H1 (cell line): Measurements from ENCODE around the gene SCYL1. TPM values are rescaled to one million over a fixed set of nuclear protein-coding genes. Genes with fewer than 3 reads are reported as not detected.

ENCODE experiments used
- ATF2 ChIP-seq: IDR thresholded peaks from 2 replicates; pipeline ENCODE4 v1.6.1; 2012; ENCODE audit warnings: low read length, inconsistent platforms
- CBX8 ChIP-seq: fragments of 300-800, 300-1000 bp; sonication (generic); IDR thresholded peaks from 2 replicates; pipeline ENCODE4 v1.7.1; 2016; ENCODE audit warnings: low read depth, low read length, borderline replicate concordance
- CEBPB ChIP-seq: IDR thresholded peaks from 2 replicates; pipeline ENCODE4 v1.6.1; 2012; ENCODE audit warnings: low read depth, low read length
- CHD1 ChIP-seq: IDR thresholded peaks from 2 replicates; pipeline ENCODE4 v1.6.1; 2012; ENCODE audit warnings: low read depth, low read length, improper control_type of control experiment
- EGR1 ChIP-seq: IDR thresholded peaks from 2 replicates; pipeline ENCODE4 v1.6.1; 2011; ENCODE audit warnings: low read depth, low read length, borderline replicate concordance
- GABPA ChIP-seq: IDR thresholded peaks from 2 replicates; pipeline ENCODE4 v1.6.1; 2011; ENCODE audit warnings: mild to moderate bottlenecking, low read length, moderate library complexity, borderline replicate concordance; ENCODE audit not compliant: insufficient read depth
- GTF2F1 ChIP-seq: IDR thresholded peaks from 2 replicates; pipeline ENCODE4 v1.6.1; 2012; ENCODE audit warnings: low read depth, low read length, improper control_type of control experiment, borderline replicate concordance
- JUN ChIP-seq: IDR thresholded peaks from 2 replicates; pipeline ENCODE4 v1.6.1; 2011; ENCODE audit warnings: low read depth, mild to moderate bottlenecking, improper control_type of control experiment, low read length
- MAFK ChIP-seq: IDR thresholded peaks from 2 replicates; pipeline ENCODE4 v1.6.1; 2012; ENCODE audit warnings: low read depth, mild to moderate bottlenecking, improper control_type of control experiment, low read length
- NRF1 ChIP-seq: IDR thresholded peaks from 2 replicates; pipeline ENCODE4 v1.6.1; 2011; ENCODE audit warnings: mild to moderate bottlenecking, low read depth, low read length, improper control_type of control experiment
- RAD21 ChIP-seq, 2 experiments: IDR thresholded peaks in 1 of 2; conservative IDR thresholded peaks in 1 of 2; 2 replicates each; pipeline ENCODE4 v1.6.1; 2011; ENCODE audit warnings: low read depth in 2 of 2, low read length in 2 of 2, improper control_type of control experiment in 1 of 2, inconsistent platforms in 1 of 2, mild to moderate bottlenecking in 1 of 2, moderate library complexity in 1 of 2
- RNF2 ChIP-seq: fragments of 200-900, 300-1000 bp; sonication (generic); IDR thresholded peaks from 2 replicates; pipeline ENCODE4 v1.7.1; 2016; ENCODE audit warnings: borderline replicate concordance, low read depth, mild to moderate bottlenecking, antibody characterized with exemption, low read length; ENCODE audit not compliant: poor library complexity, severe bottlenecking; ENCODE audit errors: missing control alignments
- SAP30 ChIP-seq: fragments of 300-600 bp; sonication (generic); IDR thresholded peaks from 2 replicates; pipeline ENCODE4 v1.7.1; 2012; ENCODE audit warnings: low read length, moderate library complexity, mild to moderate bottlenecking, inconsistent platforms; ENCODE audit not compliant: insufficient read depth, insufficient replicate concordance
- SIN3A ChIP-seq, 2 experiments: IDR thresholded peaks in 1 of 2; conservative IDR thresholded peaks in 1 of 2; 2 replicates each; pipeline ENCODE4 v1.6.1; 2011 to 2012; ENCODE audit warnings: low read length in 2 of 2, improper control_type of control experiment in 1 of 2, low read depth in 1 of 2, mild to moderate bottlenecking in 1 of 2
- SP2 ChIP-seq: IDR thresholded peaks from 2 replicates; pipeline ENCODE4 v1.6.1; 2012; ENCODE audit warnings: mild to moderate bottlenecking, low read length, inconsistent platforms
- SUZ12 ChIP-seq: fragments of 200-600 bp; sonication (generic); IDR thresholded peaks from 2 replicates; pipeline ENCODE4 v1.6.1; 2012; ENCODE audit warnings: mild to moderate bottlenecking, inconsistent platforms, low read length, moderate library complexity, mixed read lengths
- TAF1 ChIP-seq: IDR thresholded peaks from 2 replicates; pipeline ENCODE4 v1.6.1; 2011; ENCODE audit warnings: mild to moderate bottlenecking, low read depth, low read length
- TBP ChIP-seq: IDR thresholded peaks from 2 replicates; pipeline ENCODE4 v1.6.1; 2011; ENCODE audit warnings: low read depth, low read length, improper control_type of control experiment
- TEAD4 ChIP-seq: IDR thresholded peaks from 2 replicates; pipeline ENCODE4 v1.6.1; 2012; ENCODE audit warnings: low read depth, low read length, inconsistent platforms, mixed read lengths
- polyA plus RNA-seq, 7 experiments: library from polyadenylated mRNA; depleted of rRNA in 3 of 7; stranded (reverse) in 5 of 7; unstranded in 2 of 7; fragments of >200 nt in 5 of 7; fragments of 200-250 nt in 2 of 7; gene quantifications; 1 replicate in 5 of 7; 2 replicates in 1 of 7; 4 replicates in 1 of 7; pipeline versions ENCODE4 v1.2.1 to v1.2.3, GENCODE V29; 2011 to 2013; ENCODE audit warnings: missing spikeins in 2 of 7, mixed read lengths in 2 of 7
- total RNA-seq: library from RNA; stranded (reverse); fragmentation: NEBNext Ultra II Directional; extraction: Animal tissue kit (Norgen Biotek cat#: 25700); gene quantifications from 2 replicates; pipeline ENCODE4 v1.2.1, GENCODE V29; 2021
- TF ChIP-seq, protein P1 (sequence below): IDR thresholded peaks from 2 replicates; pipeline ENCODE4 v1.6.1; 2011; ENCODE audit warnings: low read length, improper control_type of control experiment

The SCYL1 gene
- total and polyA plus RNA-seq, 2 of the 8 experiments (the other 6 are each of a cell fraction or from before 2014, with no cell fraction given), result 59.8 to 77.7 TPM

DNA sequence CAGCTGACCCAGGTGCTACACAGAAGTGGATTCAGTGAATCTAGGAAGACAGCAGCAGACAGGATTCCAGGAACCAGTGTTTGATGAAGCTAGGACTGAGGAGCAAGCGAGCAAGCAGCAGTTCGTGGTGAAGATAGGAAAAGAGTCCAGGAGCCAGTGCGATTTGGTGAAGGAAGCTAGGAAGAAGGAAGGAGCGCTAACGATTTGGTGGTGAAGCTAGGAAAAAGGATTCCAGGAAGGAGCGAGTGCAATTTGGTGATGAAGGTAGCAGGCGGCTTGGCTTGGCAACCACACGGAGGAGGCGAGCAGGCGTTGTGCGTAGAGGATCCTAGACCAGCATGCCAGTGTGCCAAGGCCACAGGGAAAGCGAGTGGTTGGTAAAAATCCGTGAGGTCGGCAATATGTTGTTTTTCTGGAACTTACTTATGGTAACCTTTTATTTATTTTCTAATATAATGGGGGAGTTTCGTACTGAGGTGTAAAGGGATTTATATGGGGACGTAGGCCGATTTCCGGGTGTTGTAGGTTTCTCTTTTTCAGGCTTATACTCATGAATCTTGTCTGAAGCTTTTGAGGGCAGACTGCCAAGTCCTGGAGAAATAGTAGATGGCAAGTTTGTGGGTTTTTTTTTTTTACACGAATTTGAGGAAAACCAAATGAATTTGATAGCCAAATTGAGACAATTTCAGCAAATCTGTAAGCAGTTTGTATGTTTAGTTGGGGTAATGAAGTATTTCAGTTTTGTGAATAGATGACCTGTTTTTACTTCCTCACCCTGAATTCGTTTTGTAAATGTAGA is 24.3 kb upstream of the SCYL1 start (continued):
- TF ChIP-seq CBX8, result no peak
- no peak for TF ChIP-seq CEBPB
- TF ChIP-seq NRF1, result no peak
- TF ChIP-seq EGR1, result no peak
- peak; percentile 8 to 39; a peak in 1 of 4 replicates for TF ChIP-seq SIN3A (conservative IDR thresholded peaks at IDR 0.05 in 1 of 2, IDR thresholded peaks at IDR 0.05 in 1 of 2; ENCODE audit: low read depth in 1 of 2, low read length in 2 of 2)
- no peak for TF ChIP-seq JUN
- TF ChIP-seq GTF2F1, result 0 out of 2 replicates have a peak, but pooled peaks have one; percentile 18
- TF ChIP-seq SP2, result no peak
- TF ChIP-seq, protein P1, sequence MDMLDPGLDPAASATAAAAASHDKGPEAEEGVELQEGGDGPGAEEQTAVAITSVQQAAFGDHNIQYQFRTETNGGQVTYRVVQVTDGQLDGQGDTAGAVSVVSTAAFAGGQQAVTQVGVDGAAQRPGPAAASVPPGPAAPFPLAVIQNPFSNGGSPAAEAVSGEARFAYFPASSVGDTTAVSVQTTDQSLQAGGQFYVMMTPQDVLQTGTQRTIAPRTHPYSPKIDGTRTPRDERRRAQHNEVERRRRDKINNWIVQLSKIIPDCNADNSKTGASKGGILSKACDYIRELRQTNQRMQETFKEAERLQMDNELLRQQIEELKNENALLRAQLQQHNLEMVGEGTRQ, result no peak; the same call in 1 of the 2 replicates
- no peak for TF ChIP-seq SUZ12
- TF ChIP-seq TAF1, result peak; percentile 35; the same call in 1 of the 2 replicates
- no peak for TF ChIP-seq RAD21 (IDR thresholded peaks at IDR 0.05 in 1 of 2, conservative IDR thresholded peaks at IDR 0.05 in 1 of 2; ENCODE audit: low read depth in 2 of 2, low read length in 2 of 2)
- TF ChIP-seq MAFK, result no peak
- TF ChIP-seq RNF2, result no peak
- TF ChIP-seq GABPA, result no peak
- peak; percentile 70 for TF ChIP-seq SAP30
- TF ChIP-seq ATF2, result 0 out of 2 replicates have a peak, but pooled peaks have one; percentile 30
- peak; percentile 48; the same call in 1 of the 2 replicates for TF ChIP-seq TBP
- no peak for TF ChIP-seq TEAD4
- peak; percentile 76 for TF ChIP-seq CHD1
